GM21619 (cell line): ENCODE results near the gene REXO1.

Experiments used
- ATAC-seq: cut with Tn5 transposase; IDR thresholded peaks from one replicate; pipeline ENCODE4 v1.9.1; 2021; ENCODE audit not compliant: unreplicated experiment

Gene REXO1

GRCh38 chr19:1774989-1775772, 73.1 kb downstream of the REXO1 start:
- no peak for ATAC-seq

GRCh38 chr19:1773184-1773583, 75.1 kb downstream of the REXO1 start:
- ATAC-seq, result no peak

DNA sequence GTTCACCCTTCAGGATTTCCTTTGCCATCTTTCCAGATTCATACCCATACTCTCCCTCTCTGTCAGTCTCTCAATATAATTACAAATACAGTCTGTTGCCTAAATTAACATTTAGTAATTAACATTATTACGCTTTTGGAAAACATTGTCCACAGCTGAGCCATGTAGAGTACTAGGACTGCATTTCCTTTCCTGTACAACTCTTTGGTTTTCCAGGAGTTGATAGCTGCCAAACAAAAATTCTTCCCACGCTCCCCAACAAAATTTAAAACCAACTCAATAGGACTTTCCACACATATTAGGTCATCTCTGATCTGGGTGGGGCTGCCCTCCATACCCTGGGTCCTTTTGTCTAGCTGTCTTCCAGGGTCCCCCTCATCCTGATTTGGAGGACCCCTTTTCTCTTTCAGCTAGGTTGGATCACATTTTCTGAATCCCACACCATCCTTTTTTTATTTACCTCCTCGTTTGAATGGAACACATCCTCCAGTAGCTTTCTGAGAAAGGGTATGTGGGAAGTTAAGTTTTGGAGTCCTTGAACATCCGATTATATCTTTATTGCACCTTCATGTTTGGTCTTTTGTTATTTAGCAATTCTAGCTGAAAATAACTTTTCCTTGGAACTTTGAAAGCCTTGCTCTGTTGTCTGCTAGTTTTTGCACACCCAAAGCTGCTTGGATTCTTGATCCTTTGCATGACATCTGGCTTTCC, 77.3 kb downstream of the REXO1 start:
- no peak for ATAC-seq

DNA sequence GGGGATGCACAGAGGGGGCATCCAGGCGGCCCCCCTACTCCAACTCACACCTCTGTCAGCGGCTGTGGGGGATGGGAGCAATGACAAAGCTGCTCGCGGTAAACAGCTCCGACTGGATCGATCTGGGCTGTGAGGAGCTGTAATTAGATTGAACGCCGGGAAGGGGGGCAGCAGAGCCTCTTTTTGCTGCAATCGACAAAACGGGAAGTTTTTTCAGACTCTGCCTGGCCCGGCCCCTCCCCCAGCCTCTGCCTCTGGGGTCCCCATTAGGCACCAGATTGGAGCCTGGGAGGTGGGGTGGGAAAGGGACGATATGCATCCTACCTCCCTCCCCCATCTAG, 78.7 kb downstream of the REXO1 start:
- ATAC-seq, result no peak

DNA sequence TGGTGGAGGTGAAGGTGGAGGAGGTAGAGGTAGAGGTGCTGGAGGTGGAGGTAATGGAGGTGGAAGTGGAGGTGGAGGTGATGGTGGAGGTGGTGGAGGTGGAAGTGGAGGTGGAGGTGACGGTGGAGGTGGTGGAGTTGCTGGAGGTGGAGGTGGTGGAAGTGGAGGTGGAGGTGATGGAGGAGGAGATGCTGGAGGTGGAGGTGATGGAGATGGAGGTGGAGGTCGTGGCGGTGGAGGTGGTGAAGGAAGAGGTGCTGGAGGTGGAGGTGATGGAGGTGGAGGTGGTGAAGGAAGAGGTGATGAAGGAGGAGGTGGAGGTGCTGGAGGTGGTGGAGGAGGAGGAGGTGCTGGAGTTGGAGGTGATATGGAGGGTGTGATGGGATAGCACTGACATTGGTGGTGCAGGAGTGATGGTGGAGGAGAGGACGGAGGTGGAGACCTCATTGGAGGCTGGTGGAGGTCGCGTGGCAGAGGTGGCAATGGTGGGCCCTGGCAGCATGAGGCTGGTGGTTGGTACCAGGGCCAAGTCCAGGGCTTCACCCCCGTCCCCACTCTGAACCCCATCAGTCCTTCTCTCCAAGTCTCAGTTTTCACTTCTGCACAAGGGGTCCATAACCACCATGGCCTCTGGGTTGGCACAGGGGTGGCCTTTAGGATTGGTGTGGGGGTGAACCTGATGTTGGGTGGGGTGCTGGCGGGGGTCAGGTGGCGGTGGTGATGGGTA, 79.2 kb downstream of the REXO1 start:
- no peak for ATAC-seq

DNA sequence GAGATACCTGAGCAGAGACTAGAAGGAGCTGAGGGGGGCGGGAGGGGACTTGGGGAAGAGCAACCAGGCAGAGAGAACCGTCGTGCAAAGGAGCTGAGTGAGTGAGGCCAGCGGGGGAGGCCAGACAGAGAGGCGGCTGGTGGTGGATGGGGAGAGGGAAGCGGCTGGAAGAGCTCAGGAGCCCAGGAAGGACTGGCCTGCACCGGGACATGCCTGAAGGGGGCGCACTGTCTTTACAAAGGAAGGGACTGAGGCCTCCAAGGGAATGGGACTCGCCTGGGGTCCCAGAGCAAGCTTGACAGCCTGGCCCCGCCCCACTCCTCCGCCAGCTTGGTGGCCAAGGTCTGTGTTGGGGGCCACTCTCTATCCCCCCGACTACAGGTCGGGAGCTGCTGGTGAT, 80.0 kb downstream of the REXO1 start:
- no peak for ATAC-seq

DNA sequence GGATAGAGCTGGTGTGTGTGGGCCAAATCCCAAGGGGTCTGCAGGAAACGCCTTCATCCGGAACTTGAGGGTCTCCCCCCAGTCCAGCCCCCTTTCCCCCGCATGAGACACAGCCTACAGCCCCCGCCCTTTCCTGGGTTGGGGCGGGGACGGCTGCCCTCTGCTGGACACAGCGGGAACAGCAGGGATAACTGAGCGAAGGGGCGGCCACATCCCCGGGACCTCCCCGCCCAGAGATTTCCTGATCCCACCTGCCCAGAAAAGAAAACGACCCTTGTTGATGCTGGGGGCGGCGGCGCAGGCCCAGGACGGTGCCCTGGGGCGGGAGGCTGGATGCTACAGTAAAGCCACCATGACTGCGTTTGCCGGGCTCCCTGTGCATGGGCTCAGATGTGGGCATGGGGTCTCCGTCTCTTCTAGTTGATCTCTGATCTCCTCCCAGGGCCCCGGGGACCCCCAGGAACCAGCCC, 80.8 kb downstream of the REXO1 start:
- no peak for ATAC-seq

GRCh38 chr19:1766800-1767352, 81.4 kb downstream of the REXO1 start:
- no peak for ATAC-seq

- ATAC-seq, result no peak
Observed at GRCh38 chr19:1765904-1766799, 82.1 kb downstream of the REXO1 start.
